ENCODE measurements around the gene PLAAT5. TPM values are rescaled to one million over a fixed set of nuclear protein-coding genes. Genes with fewer than 3 reads are reported as not detected.

Gene PLAAT5
- total and polyA plus RNA-seq, 2 of the 8 experiments (the other 6 are each of a cell fraction or from before 2014, with no cell fraction given): 16.0 to 18.7 TPM

GRCh38 chr11:63504054-63504453, 13.1 kb upstream of the PLAAT5 start:
- H3K23me2 ChIP-seq (ENCODE audit: low read depth, low read length): no peaks in the 10 kb centered on the region
- TF ChIP-seq BRCA1 (IDR thresholded peaks at IDR 0.05; ENCODE audit: low read depth, low read length) (no peak), BCL11A (IDR thresholded peaks at IDR 0.05; ENCODE audit: low read depth in 2 of 2, low read length in 2 of 2) (no peak), POU5F1 (IDR thresholded peaks at IDR 0.05; ENCODE audit: low read depth, low read length) (peak; percentile 54; the same call in 1 of the 2 replicates), ATF3 (IDR thresholded peaks at IDR 0.05; ENCODE audit: insufficient read depth, low read depth, low read length) (no peak), KDM4A (IDR thresholded peaks at IDR 0.05; ENCODE audit: low read depth, low read length, severe bottlenecking) (no peak)
- H3K4me1 ChIP-seq (replicated peaks in 1 of 4; ENCODE audit: control insufficient read depth in 3 of 4, insufficient read depth in 4 of 4, low read length in 3 of 4): peaks cover 10 to 19% (median 15%) of the 10 kb centered on the region in 4 experiments
- H2BK20ac ChIP-seq (ENCODE audit: low read length): peak overlapping the region; percentile 2; the same call in 1 of the 2 replicates
- H3K4me2 ChIP-seq (ENCODE audit: insufficient read depth in 1 of 2, low read depth in 2 of 2, low read length in 2 of 2): peak overlapping the region in 1 of 2 experiments; percentile 7; a peak in 1 of 4 replicates
- no peak overlapping the region for H3K56ac ChIP-seq (replicated peaks; ENCODE audit: insufficient read length, low read depth, low read length)
- peak overlapping the region; percentile 40; the same call in 1 of the 2 replicates for H3K18ac ChIP-seq (ENCODE audit: extremely low read depth, low read length)
- H3K9ac ChIP-seq (replicated peaks in 1 of 4; ENCODE audit: extremely low read depth in 1 of 4, low read depth in 3 of 4, low read length in 3 of 4): no peak overlapping the region
- 0 out of 2 replicates have a peak overlapping the region, but pooled peaks have one; percentile 81 for H2BK12ac ChIP-seq (ENCODE audit: low read depth, low read length)
- no peaks in the 10 kb centered on the region for H3K9me3 ChIP-seq (ENCODE audit: insufficient read depth in 2 of 2, low read depth in 1 of 2, low read length in 1 of 2)
- H3K23ac ChIP-seq (ENCODE audit: insufficient read length): no peak overlapping the region
- H3K14ac ChIP-seq (ENCODE audit: insufficient read length): no peak overlapping the region
- H2BK5ac ChIP-seq (ENCODE audit: low read depth, low read length): peak overlapping the region; percentile 93; the same call in 1 of the 2 replicates
- ChIA-PET CTCF (ENCODE audit: partially characterized antibody) (interaction anchor here (1.4 to 8.2 kb wide), 3 partner anchors 14 to 41 kb away, joined by 4 to 97 read pairs (median 54); partner anchors contain the start of gene PLAAT5), POLR2A (ENCODE audit: partially characterized antibody) (interaction anchor here (1.3 to 3.0 kb wide), 3 partner anchors 13 to 25 kb away, joined by 5 to 17 read pairs (median 9); partner anchors contain the start of gene PLAAT5)
- H3K36me3 ChIP-seq (ENCODE audit: control insufficient read depth in 2 of 4, insufficient read depth in 4 of 4, low read length in 3 of 4): 0 out of 8 replicates have a peak, but pooled peaks cover 0 to 3% (median 0%) of the 10 kb centered on the region in 4 experiments
- no peak overlapping the region for H4K91ac ChIP-seq (replicated peaks; ENCODE audit: insufficient read length, low read length)
- no peaks in the 10 kb centered on the region for H3K79me1 ChIP-seq (ENCODE audit: low read depth, low read length)
- no peak overlapping the region for H2AFZ ChIP-seq (ENCODE audit: low read length)
- no peak overlapping the region; a peak in 1 of 8 replicates for H3K4me3 ChIP-seq (ENCODE audit: extremely low read depth in 1 of 4, insufficient read depth in 2 of 4, low read depth in 3 of 4, low read length in 4 of 4)
- DNase-seq (ENCODE audit: low read depth in 1 of 2, low spot score in 2 of 2) (no peak), FAIRE-seq (peak; percentile 13)
- peak overlapping the region; percentile 5; the same call in 1 of the 2 replicates for H2AK5ac ChIP-seq (ENCODE audit: low read depth, low read length)
- no peak overlapping the region for H2BK120ac ChIP-seq (replicated peaks; ENCODE audit: low read depth, low read length)
- no peaks in the 10 kb centered on the region for H3K27me3 ChIP-seq (replicated peaks in 1 of 4; ENCODE audit: control insufficient read depth in 3 of 4, extremely low read depth in 1 of 4, insufficient read depth in 3 of 4, low read length in 3 of 4)
- WGBS, 2 experiments (ENCODE audit: extremely low coverage in 1 of 2, insufficient coverage in 1 of 2, insufficient read length in 1 of 2, insufficient replicate concordance in 2 of 2, low coverage in 1 of 2, low lambda C conversion rate in 2 of 2, missing lambda C conversion rate in 1 of 2): 96% methylated on average over 1 of the region's 1 CpG; no CpG with 5 or more reads in 1 of the 2 experiments
- peak overlapping the region; percentile 46; the same call in 1 of the 2 replicates for H2BK15ac ChIP-seq (ENCODE audit: low read length)
- H3K27ac ChIP-seq (ENCODE audit: low read depth, low read length): no peak overlapping the region
- no peak overlapping the region for H3K4ac ChIP-seq (replicated peaks; ENCODE audit: insufficient read length, low read depth, low read length)
- no peaks in the 10 kb centered on the region for H4K20me1 ChIP-seq (replicated peaks in 1 of 2; ENCODE audit: control insufficient read depth in 1 of 2, insufficient read depth in 2 of 2, low read length in 2 of 2)
- no peak overlapping the region for H4K8ac ChIP-seq (ENCODE audit: extremely low read depth, insufficient read depth, low read length)
- H4K5ac ChIP-seq (ENCODE audit: insufficient read length, low read depth, low read length): no peak overlapping the region
- H3K79me2 ChIP-seq (ENCODE audit: control insufficient read depth in 1 of 2, insufficient read depth in 2 of 2, low read length in 2 of 2): no peaks in the 10 kb centered on the region
